CD4-positive, alpha-beta T cell treated with Interleukin-12 subunit alpha and Interleukin-12 subunit beta, for 1 hour (primary cell): ENCODE results near the gene TAOK1.
A peak's percentile ranks its signal among the peaks of the same experiment; 100 is the strongest.

Experiments used
- DNase-seq: peaks from one replicate; pipeline ENCODE4 v3.0.0-alpha.2; 2020

The TAOK1 gene

GRCh38 chr17:29379084-29379991 lies 10.8 kb upstream of the TAOK1 start:
- DNase-seq: no peak

GRCh38 chr17:29383686-29384085 lies 6.5 kb upstream of the TAOK1 start:
- DNase-seq: no peak

- no peak for DNase-seq
These were observed 5.3 kb upstream of the TAOK1 start for GRCh38 chr17:29384901-29385300.

- no peak for DNase-seq
These were observed 3.4 kb upstream of the TAOK1 start for GRCh38 chr17:29386760-29387159.

GRCh38 chr17:29388937-29389336 lies 1.2 kb upstream of the TAOK1 start:
- DNase-seq: no peak

- peak; percentile 20 for DNase-seq
These were observed 878 bp downstream of the TAOK1 start for GRCh38 chr17:29390851-29391631.

GRCh38 chr17:29393436-29393835 lies 3.3 kb downstream of the TAOK1 start:
- no peak for DNase-seq

- DNase-seq: no peak
These were observed 4.6 kb downstream of the TAOK1 start for GRCh38 chr17:29394761-29395160.

GRCh38 chr17:29396066-29396465 lies 5.9 kb downstream of the TAOK1 start:
- DNase-seq: no peak

- DNase-seq: no peak
These were observed 9.5 kb downstream of the TAOK1 start for GRCh38 chr17:29399634-29400033.

- DNase-seq: no peak
These were observed 10.7 kb downstream of the TAOK1 start for GRCh38 chr17:29400818-29401217.

- DNase-seq: no peak
These were observed 11.1 kb downstream of the TAOK1 start for GRCh38 chr17:29401258-29401657.

- no peak for DNase-seq
These were observed 17.7 kb downstream of the TAOK1 start for GRCh38 chr17:29407856-29408255.

- no peak for DNase-seq
These were observed 19.8 kb downstream of the TAOK1 start for GRCh38 chr17:29409963-29410362.

- DNase-seq: no peak
These were observed 22.8 kb downstream of the TAOK1 start for GRCh38 chr17:29412780-29413565.

- no peak for DNase-seq
These were observed 30.0 kb downstream of the TAOK1 start for GRCh38 chr17:29420128-29420527.

GRCh38 chr17:29430275-29430674 lies 40.1 kb downstream of the TAOK1 start:
- no peak for DNase-seq

GRCh38 chr17:29433541-29433940 lies 43.4 kb downstream of the TAOK1 start:
- no peak for DNase-seq

GRCh38 chr17:29434550-29434949 lies 44.4 kb downstream of the TAOK1 start:
- no peak for DNase-seq

- no peak for DNase-seq
These were observed 52.3 kb downstream of the TAOK1 start for GRCh38 chr17:29442451-29442850.

- DNase-seq: no peak
These were observed 53.0 kb downstream of the TAOK1 start for GRCh38 chr17:29443041-29443739.

- no peak for DNase-seq
These were observed 54.4 kb downstream of the TAOK1 start for GRCh38 chr17:29444589-29444988.

- DNase-seq: no peak
These were observed 55.7 kb downstream of the TAOK1 start for GRCh38 chr17:29445844-29446243.
